GM12892 (cell line): ENCODE measurements around the gene ACOT8.

ENCODE experiments used
- POLR2A ChIP-seq: IDR thresholded peaks from 2 replicates; pipeline ENCODE4 v1.6.1; 2011; ENCODE audit warnings: low read depth, low read length, control low read depth
- POLR2AphosphoS5 ChIP-seq: IDR thresholded peaks from 2 replicates; pipeline ENCODE4 v1.6.1; 2011; ENCODE audit warnings: low read depth, low read length, control low read depth

GRCh38 chr20:45813489-45813888 lies 43.7 kb downstream of the ACOT8 start:
- TF ChIP-seq POLR2A: no peak
- TF ChIP-seq POLR2AphosphoS5: no peak
